MG63 (cell line): ENCODE data around the gene POLR2E. TPM values are rescaled to one million over a fixed set of nuclear protein-coding genes. Genes with fewer than 3 reads are reported as not detected.
A peak's percentile ranks its signal among the peaks of the same experiment; 100 is the strongest.
"Not testable (repeated sequence)": the region's sequence is repeated elsewhere in the genome, so short reads cannot be mapped to it uniquely, and the experiment has no call there.

ENCODE experiments used
- DNase-seq: peaks from one replicate; pipeline ENCODE4 v3.0.0-alpha.2; 2020
- H3K27me3 ChIP-seq: fragments of 250-450 bp; sonication (Bioruptor Pico); 2 replicates; pipeline ENCODE4 v1.5.1; 2020; ENCODE audit warnings: mild to moderate bottlenecking, moderate library complexity
- H3K36me3 ChIP-seq: fragments of 250-450 bp; sonication (Bioruptor Pico); 2 replicates; pipeline ENCODE4 v1.5.1; 2020; ENCODE audit warnings: mild to moderate bottlenecking, moderate library complexity
- H3K4me3 ChIP-seq: fragments of 250-450 bp; sonication (Bioruptor Pico); 2 replicates; pipeline ENCODE4 v1.5.1; 2020; ENCODE audit warnings: mild to moderate bottlenecking, moderate library complexity
- H3K9me3 ChIP-seq: fragments of 250-450 bp; sonication (Bioruptor Pico); 2 replicates; pipeline ENCODE4 v1.5.1; 2020; ENCODE audit warnings: mild to moderate bottlenecking, moderate library complexity
- total RNA-seq: library from RNA; depleted of rRNA; stranded (reverse); fragments of >200 nt; shearing (Covaris generic); gene quantifications from 2 replicates; pipeline ENCODE4 v1.2.3, GENCODE V29; 2014; ENCODE audit warnings: low replicate concordance

Gene POLR2E
- total RNA-seq, 1 experiment from 2014 or later = 157 TPM

- Histone ChIP-seq H3K4me3 (peak overlapping the region; percentile 63), H3K36me3 (peaks cover 12% of the 10 kb centered on the region), H3K9me3 (no peaks in the 10 kb centered on the region), H3K27me3 (no peaks in the 10 kb centered on the region)
- DNase-seq = no peak
These were observed 35.9 kb upstream of the POLR2E start for GRCh38 chr19:1130771-1131717.

GRCh38 chr19:1129535-1129934 lies 34.4 kb upstream of the POLR2E start:
- Histone ChIP-seq H3K4me3 (no peak overlapping the region), H3K27me3 (no peaks in the 10 kb centered on the region), H3K9me3 (no peaks in the 10 kb centered on the region), H3K36me3 (peaks cover 16% of the 10 kb centered on the region)
- DNase-seq = no peak

GRCh38 chr19:1129084-1129483 lies 33.9 kb upstream of the POLR2E start:
- H3K36me3 ChIP-seq = peaks cover 13% of the 10 kb centered on the region

GRCh38 chr19:1128106-1128505 lies 32.9 kb upstream of the POLR2E start:
- Histone ChIP-seq H3K36me3 (peaks cover 16% of the 10 kb centered on the region), H3K9me3 (no peaks in the 10 kb centered on the region), H3K4me3 (no peak overlapping the region), H3K27me3 (no peaks in the 10 kb centered on the region)
- DNase-seq = no peak

More at GRCh38 chr19:1129084-1129483, 33.9 kb upstream of the POLR2E start:
- H3K27me3 ChIP-seq, H3K9me3 ChIP-seq, DNase-seq, H3K4me3 ChIP-seq: not testable (repeated sequence)

- Histone ChIP-seq H3K36me3 (peaks cover 22% of the 10 kb centered on the region), H3K9me3 (no peaks in the 10 kb centered on the region)
- DNase-seq = no peak
These were observed 32.0 kb upstream of the POLR2E start for GRCh38 chr19:1126984-1127760.

GRCh38 chr19:1125601-1126467 lies 30.7 kb upstream of the POLR2E start:
- Histone ChIP-seq H3K4me3 (no peak overlapping the region), H3K27me3 (no peaks in the 10 kb centered on the region), H3K9me3 (no peaks in the 10 kb centered on the region), H3K36me3 (peaks cover 30% of the 10 kb centered on the region)
- peak; percentile 57 for DNase-seq

More at GRCh38 chr19:1126984-1127760, 32.0 kb upstream of the POLR2E start:
- Histone ChIP-seq H3K4me3 (no peak overlapping the region), H3K27me3 (no peaks in the 10 kb centered on the region)

GRCh38 chr19:1123885-1124677 lies 28.9 kb upstream of the POLR2E start:
- DNase-seq = no peak
- H3K4me3 ChIP-seq = no peak overlapping the region
- no peaks in the 10 kb centered on the region for H3K9me3 ChIP-seq
- H3K36me3 ChIP-seq = peaks cover 40% of the 10 kb centered on the region
- no peaks in the 10 kb centered on the region for H3K27me3 ChIP-seq

GRCh38 chr19:1123381-1123780 lies 28.2 kb upstream of the POLR2E start:
- Histone ChIP-seq H3K4me3 (no peak overlapping the region), H3K27me3 (no peaks in the 10 kb centered on the region), H3K36me3 (peaks cover 41% of the 10 kb centered on the region), H3K9me3 (no peaks in the 10 kb centered on the region)
- DNase-seq = no peak

- Histone ChIP-seq H3K27me3 (no peaks in the 10 kb centered on the region), H3K4me3 (no peak overlapping the region), H3K9me3 (no peaks in the 10 kb centered on the region), H3K36me3 (peaks cover 41% of the 10 kb centered on the region)
- peak; percentile 62 for DNase-seq
These were observed 27.8 kb upstream of the POLR2E start for GRCh38 chr19:1122972-1123363.

GRCh38 chr19:1122021-1122971 lies 27.1 kb upstream of the POLR2E start:
- H3K9me3 ChIP-seq = no peaks in the 10 kb centered on the region
- DNase-seq = no peak
- no peak overlapping the region for H3K4me3 ChIP-seq
- H3K27me3 ChIP-seq = no peaks in the 10 kb centered on the region
- peaks cover 42% of the 10 kb centered on the region for H3K36me3 ChIP-seq

GRCh38 chr19:1121395-1121794 lies 26.2 kb upstream of the POLR2E start:
- Histone ChIP-seq H3K36me3 (peaks cover 46% of the 10 kb centered on the region), H3K4me3 (no peak overlapping the region), H3K9me3 (no peaks in the 10 kb centered on the region), H3K27me3 (no peaks in the 10 kb centered on the region)
- DNase-seq = no peak

- Histone ChIP-seq H3K27me3 (no peaks in the 10 kb centered on the region), H3K4me3 (no peak overlapping the region), H3K9me3 (no peaks in the 10 kb centered on the region), H3K36me3 (peaks cover 43% of the 10 kb centered on the region)
- no peak for DNase-seq
These were observed 24.5 kb upstream of the POLR2E start for GRCh38 chr19:1119475-1120217.

- H3K27me3 ChIP-seq = no peaks in the 10 kb centered on the region
- no peak overlapping the region for H3K4me3 ChIP-seq
- DNase-seq = no peak
- H3K9me3 ChIP-seq = no peaks in the 10 kb centered on the region
- peaks cover 40% of the 10 kb centered on the region for H3K36me3 ChIP-seq
These were observed 23.8 kb upstream of the POLR2E start for GRCh38 chr19:1118999-1119398.

GRCh38 chr19:1117654-1118053 lies 22.5 kb upstream of the POLR2E start:
- H3K4me3 ChIP-seq = no peak overlapping the region
- H3K36me3 ChIP-seq = peaks cover 41% of the 10 kb centered on the region
- H3K27me3 ChIP-seq = no peaks in the 10 kb centered on the region
- DNase-seq = no peak
- no peaks in the 10 kb centered on the region for H3K9me3 ChIP-seq
